HG02610 (cell line): ENCODE measurements around the gene MAP1LC3B2.

Experiments used
- ATAC-seq: cut with Tn5 transposase; IDR thresholded peaks from one replicate; pipeline ENCODE4 v1.9.1; 2021; ENCODE audit warnings: mild to moderate bottlenecking, moderate library complexity; ENCODE audit not compliant: unreplicated experiment

MAP1LC3B2 gene

DNA sequence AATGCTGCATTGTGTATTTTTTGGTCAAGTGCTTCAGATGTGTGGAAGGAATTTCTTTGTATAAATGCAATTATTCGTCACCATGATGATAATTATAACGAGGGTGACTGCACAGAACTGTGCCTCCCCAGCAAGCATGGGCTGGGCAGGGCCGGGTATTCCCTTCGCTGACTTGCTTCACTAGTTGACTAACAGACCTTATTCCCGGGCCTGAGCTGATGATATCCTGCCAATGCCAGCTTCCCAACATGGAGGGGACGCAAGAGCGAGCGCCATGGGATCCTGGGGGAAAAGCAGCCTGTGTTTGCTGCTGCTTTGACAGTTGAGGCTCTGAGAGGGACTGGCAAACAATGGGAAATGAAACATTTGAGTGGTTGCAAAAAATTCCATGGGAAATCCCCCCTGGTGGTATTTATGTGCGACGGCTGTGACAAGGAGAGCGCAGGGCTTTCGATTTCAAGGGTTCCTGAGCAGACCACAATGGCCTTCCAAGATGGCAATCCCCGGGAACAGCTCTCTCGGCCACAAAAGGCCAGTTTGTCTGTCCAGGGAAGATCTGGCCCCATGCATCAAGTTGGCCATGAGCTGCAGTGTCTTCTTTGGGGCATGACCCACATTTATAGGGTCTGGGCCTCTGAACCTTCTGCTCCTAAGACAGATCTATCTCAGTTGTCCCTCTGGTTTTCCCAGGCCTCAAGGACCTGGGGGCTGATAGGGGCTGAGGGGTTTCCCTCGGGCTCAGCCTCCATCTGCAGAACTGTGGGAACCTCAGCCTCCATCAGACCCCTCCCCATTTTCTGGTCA is 21.9 kb upstream of the MAP1LC3B2 start:
- peak; percentile 47 for ATAC-seq

DNA sequence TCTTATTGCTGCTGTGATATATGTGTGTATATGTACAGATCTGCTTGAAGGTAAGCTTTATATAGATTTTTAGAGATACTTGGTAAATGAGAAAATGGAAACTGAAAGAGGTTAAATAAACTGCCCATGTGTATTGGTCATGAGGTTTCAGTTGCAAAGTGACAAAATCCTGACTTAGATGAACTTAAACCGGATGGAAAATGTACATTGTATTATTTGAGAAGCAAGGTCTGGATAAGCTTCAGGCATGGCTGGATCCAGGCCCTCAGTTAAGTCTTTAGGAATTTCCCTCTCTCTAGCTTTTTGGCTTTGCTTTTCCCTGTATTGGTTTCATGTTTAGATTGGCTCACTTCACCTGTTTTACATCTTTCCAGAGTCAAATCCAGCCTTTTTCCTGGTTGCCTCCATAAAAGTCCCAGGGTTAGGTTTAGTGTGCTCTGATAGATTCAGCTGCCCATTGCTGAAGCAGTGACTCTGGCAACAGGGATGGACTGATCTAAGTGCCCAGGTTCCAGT is 21.0 kb upstream of the MAP1LC3B2 start:
- peak; percentile 63 for ATAC-seq

DNA sequence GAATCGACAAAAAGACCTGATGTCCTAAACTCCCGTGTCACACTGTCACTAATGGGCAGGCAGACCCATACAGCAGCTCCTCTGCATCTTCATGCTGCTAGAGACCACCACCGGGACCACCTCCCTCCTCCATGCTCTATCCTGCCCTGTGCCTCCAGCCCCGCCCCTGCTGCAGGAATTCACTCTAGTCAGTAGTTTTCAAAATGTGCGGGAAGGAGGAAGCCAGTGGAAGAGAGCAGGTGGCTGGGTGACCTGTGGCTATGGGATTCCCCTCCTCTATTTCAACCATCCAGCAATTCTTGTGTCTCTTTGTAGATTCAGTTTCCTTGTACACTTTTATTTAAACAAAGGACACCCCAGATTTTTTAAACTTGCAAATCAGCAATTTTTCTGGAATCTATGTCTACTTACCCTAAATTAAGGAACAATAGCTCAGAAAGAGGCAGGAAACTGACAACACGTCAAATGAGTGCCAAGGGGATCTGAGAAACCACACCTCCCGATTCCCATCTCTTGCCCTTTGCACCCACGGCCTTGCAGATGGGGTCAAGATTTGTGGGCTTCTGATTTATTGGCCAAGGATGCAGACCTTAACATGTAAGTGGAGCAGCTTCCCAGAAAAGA is 20.4 kb upstream of the MAP1LC3B2 start:
- no peak for ATAC-seq

DNA sequence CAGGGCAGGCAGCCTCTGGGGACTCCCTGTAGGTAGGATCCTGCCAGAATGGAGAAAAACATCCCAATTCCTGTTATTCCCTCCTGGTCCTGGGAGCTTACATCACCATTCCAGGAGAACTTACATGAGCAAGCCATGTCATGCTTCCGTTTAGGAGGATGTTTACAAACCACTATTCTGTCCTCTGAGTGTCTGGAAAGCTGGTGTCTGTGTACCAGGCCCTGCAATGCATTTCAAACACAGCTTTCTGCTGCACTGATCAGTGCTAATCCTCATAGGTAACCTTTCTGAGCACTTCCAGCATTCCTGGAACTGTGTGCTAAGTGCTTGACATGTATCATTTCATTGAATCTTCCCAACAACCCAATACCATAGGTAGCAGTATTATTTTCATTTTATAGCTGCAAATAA is 19.8 kb upstream of the MAP1LC3B2 start:
- ATAC-seq, result no peak

DNA sequence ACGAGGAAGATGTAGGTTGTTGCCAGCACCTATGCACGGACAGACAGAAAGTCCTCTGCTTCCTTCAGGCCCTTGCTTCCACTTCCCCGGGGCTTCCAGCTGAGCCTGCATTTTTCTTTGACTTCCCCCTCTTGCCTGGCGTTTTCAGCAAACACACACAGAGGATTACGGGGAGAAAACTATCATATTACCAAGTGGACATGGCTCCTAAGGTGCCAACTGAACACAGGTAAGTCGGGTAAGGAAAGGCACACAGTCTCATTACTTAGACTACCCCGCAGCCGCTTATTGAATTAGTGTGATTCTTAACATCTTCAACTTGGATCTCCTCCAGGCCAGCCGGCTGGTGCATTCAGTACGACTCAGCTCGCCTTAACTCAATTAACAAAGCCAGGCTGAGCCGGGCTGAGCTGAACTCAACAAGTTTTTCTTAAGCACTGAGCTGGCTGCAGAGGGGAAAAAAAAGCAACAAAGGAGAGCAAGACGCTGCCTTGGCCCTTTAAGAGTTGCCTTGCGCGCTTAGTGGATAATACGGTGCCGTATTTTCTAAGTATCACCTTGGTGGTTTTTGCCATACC is 19.2 kb upstream of the MAP1LC3B2 start:
- no peak for ATAC-seq

DNA sequence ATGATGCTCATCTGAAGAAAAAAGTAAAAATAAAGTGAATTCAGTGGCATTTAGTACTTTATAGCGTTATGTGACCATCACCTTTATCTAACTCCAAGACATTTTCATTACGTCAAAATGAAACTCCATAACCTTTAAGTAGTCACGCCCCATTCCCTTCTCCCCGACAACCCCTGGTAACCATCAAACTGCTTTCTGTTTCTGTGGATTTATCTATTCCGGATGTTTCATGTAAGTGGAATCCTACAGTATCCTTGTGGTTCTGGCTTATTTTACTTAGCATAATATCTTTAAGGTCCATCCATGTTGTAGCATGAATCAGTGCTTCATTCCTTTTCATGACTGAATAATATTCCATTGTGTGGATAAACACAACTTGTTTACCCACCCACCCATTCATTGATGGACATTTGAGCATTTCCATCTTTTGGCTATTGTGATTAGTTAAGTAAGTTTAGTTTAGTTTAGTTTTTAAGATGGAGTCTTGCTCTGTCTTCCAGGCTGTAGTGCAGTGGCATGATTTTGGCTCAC is 18.5 kb upstream of the MAP1LC3B2 start:
- ATAC-seq, result no peak

DNA sequence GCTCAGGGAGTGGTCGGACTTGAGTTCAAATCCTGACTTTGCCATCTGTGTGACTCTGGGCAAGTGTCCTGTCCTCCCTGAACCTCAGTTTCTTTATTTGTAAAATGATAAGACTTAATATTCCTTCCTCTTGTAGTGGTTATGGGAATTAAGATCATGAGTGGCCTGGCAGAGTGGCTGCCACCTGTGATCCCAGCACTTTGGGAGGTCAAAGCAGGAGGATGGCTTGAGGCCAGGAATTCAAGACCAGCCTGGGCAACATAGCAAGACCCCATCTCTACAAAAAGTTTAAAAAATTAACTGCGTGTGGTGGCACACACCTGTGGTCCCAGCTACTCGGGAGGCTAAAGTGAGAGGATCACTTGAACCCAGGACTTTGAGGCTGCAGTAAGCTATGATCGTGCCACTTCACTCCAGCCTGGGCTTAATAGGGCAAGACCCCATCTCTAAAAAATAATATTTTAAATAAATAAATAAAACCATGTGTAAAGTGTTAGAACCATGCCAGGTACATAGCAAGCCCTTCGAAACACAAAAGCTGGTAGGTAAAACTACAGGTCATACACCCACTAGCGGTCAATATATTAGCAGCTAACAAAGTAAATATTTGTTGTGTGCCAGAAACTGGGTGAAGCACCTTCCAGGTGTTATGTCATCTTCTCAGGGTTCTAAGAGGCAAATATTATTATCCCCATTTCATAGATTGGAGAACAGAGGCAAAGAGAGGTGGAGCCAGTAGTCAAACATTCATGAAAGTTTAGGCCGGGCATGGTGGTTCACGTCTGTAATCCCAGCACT is 17.4 kb upstream of the MAP1LC3B2 start:
- no peak for ATAC-seq

DNA sequence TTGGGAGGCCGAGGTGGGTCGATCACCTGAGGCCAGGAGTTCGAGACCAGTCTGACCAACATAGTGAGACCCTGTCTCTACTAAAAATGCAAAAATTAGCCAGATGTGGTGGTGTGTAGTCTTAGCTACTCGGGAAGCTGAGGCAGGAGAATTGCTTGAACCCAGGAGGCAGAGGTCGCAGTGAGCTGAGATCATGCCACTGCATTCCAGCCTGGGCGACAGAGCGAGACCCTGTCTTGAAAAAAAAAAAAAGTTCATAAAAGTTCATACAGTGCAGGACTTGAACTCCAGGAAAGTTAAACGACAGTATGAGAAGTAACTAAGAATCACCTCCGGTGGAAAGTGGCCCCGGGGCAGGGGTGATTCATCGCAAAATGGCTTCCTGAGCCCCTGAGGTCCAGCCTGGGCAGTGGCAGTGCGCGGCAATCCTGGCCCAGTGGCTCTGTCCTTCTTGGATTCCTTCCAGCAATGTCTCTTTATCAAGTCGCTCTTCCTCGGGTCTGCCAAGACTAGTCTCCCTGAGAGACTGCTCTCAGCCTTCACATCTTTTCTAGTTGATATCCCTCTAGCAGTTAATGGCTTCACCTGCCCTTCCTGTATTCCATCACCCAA is 16.7 kb upstream of the MAP1LC3B2 start:
- ATAC-seq, result no peak

DNA sequence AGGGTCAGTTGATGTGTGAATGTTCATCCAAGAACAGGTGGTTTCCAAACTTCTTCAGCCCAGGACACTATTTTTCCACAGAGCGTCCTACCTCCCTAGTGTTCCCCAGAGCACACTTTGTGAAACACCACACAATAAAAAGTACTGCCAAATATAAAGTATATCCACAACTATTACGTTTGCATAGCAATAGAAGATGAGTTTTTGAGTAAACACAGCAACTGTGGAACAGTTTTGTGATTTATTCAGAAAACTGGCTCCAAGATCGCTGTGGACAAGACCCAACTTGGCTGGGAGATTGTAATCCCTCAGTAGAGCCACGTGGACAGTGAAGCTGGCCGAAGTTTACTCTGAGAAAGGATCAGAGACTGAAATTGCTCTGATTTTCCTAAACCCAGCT is 14.5 kb upstream of the MAP1LC3B2 start:
- no peak for ATAC-seq

DNA sequence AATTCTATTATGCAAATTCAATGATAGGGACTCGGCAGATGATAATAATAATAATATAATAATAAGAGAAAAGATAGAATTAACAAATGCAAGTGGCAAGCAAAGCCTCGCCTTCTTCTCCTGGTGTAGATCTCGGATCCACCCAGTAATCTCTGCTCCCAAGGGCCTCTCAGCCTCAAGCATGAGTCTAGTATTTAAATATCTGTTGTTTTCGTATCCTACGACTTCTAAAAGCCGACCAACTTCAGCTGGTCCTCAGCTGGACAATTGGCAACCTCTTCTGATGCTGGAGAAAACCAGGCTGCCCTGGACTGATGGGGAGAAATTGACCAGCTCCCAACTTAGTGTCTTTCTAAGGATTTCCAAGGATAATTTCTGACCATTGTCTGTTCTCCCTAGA is 14.0 kb upstream of the MAP1LC3B2 start:
- ATAC-seq, result no peak

DNA sequence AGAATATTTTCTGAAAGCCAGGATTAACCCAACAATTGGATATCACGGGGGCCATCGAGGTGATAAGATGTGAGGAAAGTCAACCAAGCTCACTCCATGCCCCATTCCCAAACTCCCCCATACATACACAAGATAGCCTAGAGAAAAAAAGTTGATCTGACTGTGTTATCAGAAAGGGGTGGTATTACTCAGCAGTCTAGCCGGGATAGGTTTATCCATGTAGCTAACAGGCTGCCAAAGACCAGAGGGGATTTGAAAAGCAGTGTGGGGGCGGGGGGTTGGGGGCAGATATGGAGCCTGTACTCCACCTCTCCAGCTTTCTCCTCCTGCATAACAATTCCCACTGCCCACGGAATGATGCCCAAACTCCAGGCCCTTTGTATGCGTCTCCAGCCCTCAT is 13.2 kb upstream of the MAP1LC3B2 start:
- ATAC-seq, result no peak

DNA sequence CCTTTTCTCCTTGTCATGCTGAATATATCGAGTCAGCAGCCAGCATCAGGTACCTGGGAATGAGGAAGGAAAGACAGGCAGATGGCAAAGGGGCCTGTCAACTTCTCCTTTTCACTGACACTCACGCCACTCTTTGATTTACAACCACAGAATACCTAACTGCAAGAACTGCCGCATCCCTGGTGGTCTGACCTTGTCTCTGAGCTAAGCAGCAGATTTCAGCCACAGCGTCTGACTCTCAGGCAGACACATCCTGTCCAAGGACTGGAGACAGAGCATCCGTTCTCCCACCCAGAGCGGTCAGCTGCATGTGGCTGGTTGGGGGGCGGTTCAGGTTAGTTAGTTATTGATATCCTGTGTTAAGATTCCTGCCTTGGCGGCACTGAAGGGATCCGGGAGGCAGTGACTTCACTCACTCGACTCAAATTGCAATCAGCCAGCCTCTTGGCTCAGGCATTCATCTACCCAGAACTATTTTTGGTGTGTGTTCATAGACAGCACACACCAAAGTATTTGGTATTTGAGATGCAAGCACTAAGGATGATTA is 11.2 kb upstream of the MAP1LC3B2 start:
- ATAC-seq, result no peak

DNA sequence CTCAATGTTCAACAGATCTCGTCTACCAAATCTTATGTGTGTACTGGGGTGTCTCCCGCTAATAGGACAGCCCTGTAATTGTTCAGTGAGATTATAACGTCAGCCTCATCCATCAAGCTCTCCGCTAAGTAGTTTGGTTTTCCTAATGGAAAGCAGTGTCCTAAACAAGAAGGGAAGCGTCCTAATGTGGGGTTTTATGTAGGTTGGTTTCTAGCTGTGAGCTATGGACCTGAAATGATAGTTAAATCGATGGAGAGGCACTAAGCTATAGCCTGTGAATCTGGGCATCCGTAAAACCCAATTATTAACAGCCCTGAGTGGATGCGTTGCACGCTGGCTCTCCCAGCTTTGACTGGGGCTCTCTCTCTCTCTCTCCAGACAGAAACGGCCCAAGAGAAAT is 9.2 kb upstream of the MAP1LC3B2 start:
- no peak for ATAC-seq

DNA sequence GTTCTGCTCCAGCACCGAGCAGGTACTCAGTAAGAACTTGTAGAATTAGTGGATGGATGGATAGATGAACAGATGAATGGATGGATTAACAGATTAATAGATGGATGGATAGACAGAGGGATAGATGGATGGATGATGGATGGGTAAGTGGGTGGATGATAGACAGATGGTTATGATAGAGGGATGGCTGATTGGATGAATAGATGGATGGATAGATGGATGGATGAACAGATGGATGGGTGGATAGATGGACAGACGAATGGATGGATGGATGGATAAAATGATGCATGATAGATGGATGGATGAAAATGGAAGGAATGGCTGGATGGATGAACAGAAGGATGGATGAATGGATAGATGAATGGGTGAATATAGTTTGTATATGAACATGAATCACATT is 8.0 kb upstream of the MAP1LC3B2 start:
- no peak for ATAC-seq

DNA sequence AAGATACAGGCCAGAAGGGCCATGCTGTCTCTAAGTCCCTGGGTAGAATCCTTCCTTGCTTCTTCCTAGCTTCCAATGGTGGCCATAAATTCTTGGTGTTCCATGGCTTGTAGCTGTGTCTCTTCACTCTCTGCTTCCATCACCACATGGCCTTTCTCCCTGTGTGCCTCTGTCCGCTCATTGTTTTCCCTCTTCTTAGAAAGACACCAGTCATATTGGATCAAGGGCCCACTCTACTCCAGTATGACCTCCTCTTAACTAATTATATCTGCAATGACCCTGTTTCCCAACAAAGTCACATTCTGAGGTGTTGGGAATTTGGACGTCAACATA is 7.6 kb upstream of the MAP1LC3B2 start:
- ATAC-seq, result no peak

DNA sequence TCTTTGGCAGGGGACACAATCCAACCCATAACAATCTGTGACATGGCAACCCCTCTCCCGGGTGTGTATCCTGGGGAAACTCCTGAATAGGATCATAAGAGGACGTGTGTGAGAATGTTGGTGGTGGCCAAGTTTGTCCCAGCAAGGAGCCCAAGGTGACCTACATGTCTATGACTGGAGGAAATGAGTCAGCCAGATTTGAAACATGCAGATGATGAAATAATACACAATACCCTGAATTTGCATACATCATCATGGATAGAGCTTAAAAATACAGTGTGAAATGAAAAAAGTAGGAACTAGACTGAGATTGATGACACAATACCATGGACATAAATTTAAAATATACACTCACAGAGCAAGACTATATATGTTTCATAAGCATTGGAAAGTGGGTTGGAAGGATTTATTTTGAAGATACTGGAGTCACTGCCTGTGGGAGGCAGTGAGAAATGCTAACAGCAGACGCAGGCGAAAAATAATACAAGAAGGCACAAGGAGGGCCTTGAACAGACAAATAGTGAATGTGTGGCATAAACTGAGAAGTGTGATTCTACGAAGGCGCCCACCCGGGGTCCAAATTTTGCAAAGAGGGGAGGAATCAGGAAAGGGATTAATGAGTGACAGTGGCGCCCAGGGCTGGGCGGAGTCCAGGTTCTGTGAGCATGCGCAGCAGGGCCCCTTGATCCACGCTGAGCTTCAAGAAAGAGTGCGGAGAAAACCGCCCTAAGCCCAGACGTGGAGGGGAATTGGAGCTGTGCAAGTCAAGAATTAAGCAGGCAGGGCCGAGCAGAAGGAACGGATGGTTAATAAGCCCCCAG is 7.0 kb upstream of the MAP1LC3B2 start:
- no peak for ATAC-seq

DNA sequence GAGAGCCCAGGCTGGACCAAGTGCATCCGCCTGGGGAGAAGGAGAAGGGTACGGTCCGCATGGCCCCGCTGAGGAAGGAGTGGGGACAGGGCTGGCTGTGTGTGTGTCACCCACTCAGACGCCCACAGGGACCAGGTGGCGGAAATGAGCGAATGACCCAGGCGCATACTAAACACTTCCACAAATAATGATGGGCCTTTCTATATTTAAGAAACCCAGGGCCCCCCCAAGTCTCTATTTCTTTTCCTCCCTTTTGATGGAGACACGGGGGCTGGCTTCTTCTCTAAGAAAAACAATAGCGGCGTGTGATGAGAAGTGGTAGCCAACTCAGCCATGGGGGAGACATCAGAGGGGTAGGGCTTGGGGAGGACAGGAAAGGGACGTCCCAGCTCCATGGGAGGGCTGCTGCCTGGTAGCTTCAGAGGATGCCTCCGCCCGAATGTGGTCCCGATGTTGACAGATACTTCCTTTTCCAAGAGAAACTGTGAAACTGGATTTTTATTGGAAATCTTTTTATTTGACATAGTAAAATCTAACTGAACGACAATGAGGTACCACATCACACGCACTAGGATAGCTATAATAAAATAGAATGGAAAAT is 6.3 kb upstream of the MAP1LC3B2 start:
- no peak for ATAC-seq

DNA sequence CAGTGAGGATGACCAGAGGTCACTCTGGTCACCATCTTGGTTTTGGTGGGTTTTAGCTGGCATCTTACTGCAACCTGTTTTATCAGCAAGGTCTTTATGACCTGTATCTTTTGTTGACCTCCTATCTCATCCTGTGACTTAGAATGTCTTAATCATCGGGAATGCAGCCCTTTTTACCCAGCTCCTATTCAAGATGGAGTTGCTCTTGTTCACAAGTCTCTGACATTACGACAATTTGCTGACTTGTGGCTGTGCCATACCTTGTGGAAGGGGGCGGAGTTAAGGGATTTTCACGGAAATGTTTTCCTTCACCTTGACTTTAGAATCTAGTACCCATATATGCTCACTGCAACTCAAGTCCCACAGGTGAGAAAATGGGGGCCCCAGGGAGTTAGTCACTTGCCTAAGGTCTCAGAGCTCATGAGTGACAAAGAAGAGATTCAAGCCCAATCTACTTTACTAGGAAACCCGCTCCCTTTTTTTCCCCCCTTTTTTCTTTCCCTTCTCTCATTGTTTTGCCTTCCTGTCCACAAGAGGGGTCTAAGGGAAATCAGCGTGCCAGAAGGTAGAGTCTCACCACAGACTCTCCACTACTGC is 2.7 kb upstream of the MAP1LC3B2 start:
- no peak for ATAC-seq
